Heart left ventricle (tissue), 16 donors: ENCODE measurements around the gene BBOX1. TPM values are rescaled to one million over a fixed set of nuclear protein-coding genes. Genes with fewer than 3 reads are reported as not detected.
"Not testable (repeated sequence)": the region's sequence is repeated elsewhere in the genome, so short reads cannot be mapped to it uniquely, and the experiment has no call there.

ENCODE experiments used
- ATAC-seq, 4 donors: fragments of 200-7000 bp; cut with Tn5 transposase; one replicate each; pipeline ENCODE4 v1.9.1; 2020 to 2022; ENCODE audit warnings: moderate library complexity in 4 of 4, mild to moderate bottlenecking in 3 of 4, moderate number of reproducible peaks in 1 of 4
- DNase-seq, 5 donors: peaks; one replicate each; pipeline ENCODE4 v3.0.0-alpha.2; 2020
- H3K27ac ChIP-seq, 12 donors: fragments of 200-600 bp; sonication (generic) in 4 of 12; one replicate each; pipeline versions ENCODE4 v1.5.0 to v1.8.0; 2016 to 2022; ENCODE audit warnings: mild to moderate bottlenecking in 2 of 12
- H3K27me3 ChIP-seq, 9 donors: fragments of 200-600 bp; sonication (generic) in 2 of 9; one replicate each; pipeline versions ENCODE4 v1.5.1 to v1.8.0; 2016 to 2022; ENCODE audit warnings: mild to moderate bottlenecking in 3 of 9
- H3K36me3 ChIP-seq, 9 donors: fragments of 200-600 bp; sonication (generic) in 2 of 9; one replicate each; pipeline versions ENCODE4 v1.5.0 to v1.8.0; 2018 to 2022; ENCODE audit warnings: mild to moderate bottlenecking in 2 of 9
- H3K4me1 ChIP-seq, 12 donors: fragments of 200-600 bp; sonication (generic) in 4 of 12; one replicate each; pipeline versions ENCODE4 v1.5.0 to v1.8.0; 2016 to 2022; ENCODE audit warnings: mild to moderate bottlenecking in 3 of 12
- H3K4me3 ChIP-seq, 12 donors: fragments of 200-600 bp; sonication (generic) in 4 of 12; one replicate each; pipeline versions ENCODE4 v1.5.0 to v1.8.0; 2017 to 2022; ENCODE audit warnings: mild to moderate bottlenecking in 9 of 12, moderate library complexity in 4 of 12
- H3K9me3 ChIP-seq, 12 donors: fragments of 200-600 bp; sonication (generic) in 4 of 12; one replicate each; pipeline versions ENCODE4 v1.5.0 to v1.8.0; 2016 to 2022; ENCODE audit warnings: mild to moderate bottlenecking in 1 of 12
- POLR2A ChIP-seq, 2 donors: fragments of 450-650 bp; IDR thresholded peaks; one replicate each; pipeline ENCODE4 v1.6.1; 2017; ENCODE audit warnings: antibody characterized with exemption in 2 of 2, mild to moderate bottlenecking in 2 of 2, moderate library complexity in 2 of 2
- whole genome bisulfite sequencing, 4 donors: extraction: QIAGEN DNeasy Blood & Tissue Kit in 2 of 4; methylation state at CpG; one replicate each; pipeline versions ENCODE4 v1.1.5 to v1.1.7; 2013 to 2018; 5-methylcytosine and 5-hydroxymethylcytosine counted together
- intact Hi-C, 10 donors: fragments of 100-400 bp; cut with DNase I; formaldehyde crosslinking; loops; one replicate each; pipeline versions ENCODE4 v1.11.1 to v1.14.2; 2022
- polyA plus RNA-seq, 2 donors: library from polyadenylated mRNA; stranded (reverse); fragments of 200-250 nt; gene quantifications; one replicate each; pipeline ENCODE4 v1.2.3, GENCODE V29; 2013
- total RNA-seq, 9 donors: library from RNA; depleted of rRNA in 2 of 9; stranded (reverse); fragments of >200 nt in 2 of 9; fragmentation: NEBNext Ultra II Directional in 3 of 9; extraction: Animal tissue kit (Norgen Biotek cat#: 25700) in 3 of 9; gene quantifications; one replicate each; pipeline versions ENCODE4 v1.1.0 to v1.2.4, GENCODE V29; 2016 to 2023
- TF ChIP-seq, protein P1 (sequence below), 12 donors: fragments of 200-600 bp; sonication (generic) in 4 of 12; IDR thresholded peaks; one replicate each; pipeline versions ENCODE4 v1.5.0 to v1.8.0; 2018 to 2022; ENCODE audit warnings: antibody characterized with exemption in 12 of 12, mild to moderate bottlenecking in 5 of 12
- donor health status: ischemic (EF 13 %, LVEDD 7.1; RV severe dilation, severe dysfunction).
- donor health status: healthy with polysubstance abuse.
- donor health status: DM: no; HTN: yes; CAD: no.
- donor health status: DM: no; HTN: no; CAD: no.
- donor health status: ischemic (EF 25% LVEDD 6.9; RV normal size, moderate dysfunction).
- donor health status: ischemic (EF 25% LVEDD 5.7; RV mildly dilated, moderate dysfunction).
- donor health status: healthy.
- donor health status: DM: yes; HTN: yes; CAD: no.
- donor health status: ischemic (EF 35%, LVEDD 5.7; RV mildly dilated, moderate dysfunction).
- donor health status: nonischemic (EF 11% LVEDD 7.7; RV severe dilation, severe dysfunction).
- donor health status: DM: yes; HTN: yes; CAD: no.
- donor health status: PGD.
- donor health status: ischemic (EF 29% LVEDD 5.4; RV normal size, mild dysfunction).
- donor health status: nonischemic (EF 23%, LVEDD 6.1; RV moderate dilation, normal function).

BBOX1 gene
- total and polyA plus RNA-seq, 11 donors: 0.18 TPM; not detected in 10

DNA sequence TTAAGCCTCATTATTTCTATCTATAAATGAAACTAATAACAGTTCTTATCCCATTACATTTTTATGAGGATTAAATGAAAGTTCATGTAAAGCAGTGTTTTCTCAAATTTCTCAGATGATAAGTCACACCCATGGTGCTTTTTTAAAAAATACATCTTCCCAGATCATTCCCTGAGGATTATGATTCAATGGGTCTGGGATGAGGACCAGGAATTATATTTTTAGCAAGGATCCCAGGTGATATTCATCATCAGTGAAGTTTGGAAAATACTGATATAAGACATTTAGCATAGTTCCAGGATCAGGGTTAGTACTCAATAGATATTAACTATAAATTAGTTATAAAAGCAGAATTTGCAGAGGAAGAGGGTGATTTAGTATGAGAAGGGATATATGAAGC lies 89.1 kb downstream of the BBOX1 start:
- intact Hi-C loops: loop anchor here in 1 of 10 donors (10.0 kb wide), 1 partner anchor 375 kb away; no protein-coding TSS in a partner anchor
- Histone ChIP-seq H3K4me1 (no peaks in the 10 kb centered on the region), H3K27me3 (no peaks in the 10 kb centered on the region), H3K36me3 (no peaks in the 10 kb centered on the region), H3K27ac (peak overlapping the region in 1 of 12 donors; percentile 39), H3K4me3 (no peak overlapping the region), H3K9me3 (peaks cover 0 to 5% (median 0%) of the 10 kb centered on the region in 12 donors)
- TF ChIP-seq POLR2A (IDR thresholded peaks at IDR 0.05): no peak
- TF ChIP-seq, protein P1, sequence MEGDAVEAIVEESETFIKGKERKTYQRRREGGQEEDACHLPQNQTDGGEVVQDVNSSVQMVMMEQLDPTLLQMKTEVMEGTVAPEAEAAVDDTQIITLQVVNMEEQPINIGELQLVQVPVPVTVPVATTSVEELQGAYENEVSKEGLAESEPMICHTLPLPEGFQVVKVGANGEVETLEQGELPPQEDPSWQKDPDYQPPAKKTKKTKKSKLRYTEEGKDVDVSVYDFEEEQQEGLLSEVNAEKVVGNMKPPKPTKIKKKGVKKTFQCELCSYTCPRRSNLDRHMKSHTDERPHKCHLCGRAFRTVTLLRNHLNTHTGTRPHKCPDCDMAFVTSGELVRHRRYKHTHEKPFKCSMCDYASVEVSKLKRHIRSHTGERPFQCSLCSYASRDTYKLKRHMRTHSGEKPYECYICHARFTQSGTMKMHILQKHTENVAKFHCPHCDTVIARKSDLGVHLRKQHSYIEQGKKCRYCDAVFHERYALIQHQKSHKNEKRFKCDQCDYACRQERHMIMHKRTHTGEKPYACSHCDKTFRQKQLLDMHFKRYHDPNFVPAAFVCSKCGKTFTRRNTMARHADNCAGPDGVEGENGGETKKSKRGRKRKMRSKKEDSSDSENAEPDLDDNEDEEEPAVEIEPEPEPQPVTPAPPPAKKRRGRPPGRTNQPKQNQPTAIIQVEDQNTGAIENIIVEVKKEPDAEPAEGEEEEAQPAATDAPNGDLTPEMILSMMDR (IDR thresholded peaks at IDR 0.05): no peak
- DNase-seq (no peak), ATAC-seq (no peak)

DNA sequence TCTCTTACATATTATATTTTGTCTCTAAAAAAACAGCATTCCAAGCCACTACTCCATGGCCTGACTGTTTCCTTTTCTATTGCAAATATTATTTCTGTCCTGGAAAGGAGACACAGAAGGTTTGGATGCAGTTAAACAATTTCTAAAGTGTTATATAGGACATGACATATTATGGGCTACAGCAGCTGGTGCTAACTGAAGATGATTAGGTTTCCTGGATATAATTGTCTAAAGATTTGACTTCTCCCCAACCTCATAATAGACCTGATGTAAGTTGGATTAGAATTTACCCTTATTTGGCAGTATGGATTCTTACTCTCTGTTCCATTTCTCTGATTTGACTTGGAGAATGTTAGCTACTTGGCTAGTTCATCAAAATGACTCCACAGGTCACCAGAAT lies 90.2 kb downstream of the BBOX1 start:
- TF ChIP-seq POLR2A (IDR thresholded peaks at IDR 0.05): no peak
- TF ChIP-seq, protein P1 (IDR thresholded peaks at IDR 0.05): no peak
- H3K27ac ChIP-seq: no peak overlapping the region
- H3K9me3 ChIP-seq: peaks cover 0 to 16% (median 5%) of the 10 kb centered on the region in 12 donors
- ATAC-seq: no peak
- no peak overlapping the region for H3K4me3 ChIP-seq
- DNase-seq: no peak
- H3K36me3 ChIP-seq: no peaks in the 10 kb centered on the region
- intact Hi-C loops: no loop called here
- no peaks in the 10 kb centered on the region for H3K27me3 ChIP-seq
- no peaks in the 10 kb centered on the region for H3K4me1 ChIP-seq

DNA sequence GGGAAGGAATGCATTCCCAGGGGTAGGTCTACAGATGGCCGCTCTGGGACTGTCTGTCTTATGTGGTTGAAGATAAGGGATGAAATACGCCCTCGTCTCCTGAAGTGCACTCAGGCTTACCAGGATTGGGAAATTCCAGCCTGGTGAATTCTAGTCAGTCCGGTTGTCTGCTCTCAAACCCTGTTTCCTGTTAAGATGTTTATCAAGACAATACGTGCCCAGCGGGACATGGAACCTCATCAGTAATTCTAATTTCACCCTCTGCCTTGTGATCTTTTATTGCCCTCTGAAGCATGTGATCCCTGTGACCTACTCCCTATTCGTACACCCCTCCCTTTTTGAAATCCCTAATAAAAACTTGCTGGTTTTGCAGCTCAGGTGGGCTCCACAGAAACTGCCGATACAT lies 95.3 kb downstream of the BBOX1 start:
- ATAC-seq, H3K27me3 ChIP-seq, DNase-seq, intact Hi-C loops, H3K36me3 ChIP-seq, H3K4me3 ChIP-seq, H3K4me1 ChIP-seq, H3K27ac ChIP-seq: not testable (repeated sequence)
- WGBS, 4 donors: 72 to 86% (median 81%) methylated on average over 8 of the region's 8 CpGs
- H3K9me3 ChIP-seq: peaks cover 0 to 23% (median 10%) of the 10 kb centered on the region in 12 donors

DNA sequence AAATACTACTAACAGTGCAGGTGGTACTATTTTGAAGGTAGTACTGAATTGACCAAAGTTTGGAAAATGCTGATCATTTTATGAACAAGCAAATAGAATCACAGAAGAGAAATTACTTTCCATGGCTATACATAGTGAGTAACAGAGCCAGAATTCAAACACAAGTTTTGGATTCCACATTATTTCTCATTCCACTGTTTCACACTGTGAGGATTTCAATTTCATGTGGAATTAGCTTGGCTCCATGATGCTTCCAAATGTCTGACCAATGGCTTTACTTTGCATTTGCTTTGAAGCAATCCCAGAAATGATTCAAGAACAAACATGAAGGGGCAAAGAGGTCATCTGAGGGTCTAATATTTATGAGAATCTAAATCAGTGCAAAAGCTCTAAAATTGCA lies 98.1 kb downstream of the BBOX1 start:
- H3K9me3 ChIP-seq: peaks cover 0 to 42% (median 14%) of the 10 kb centered on the region in 12 donors
- no peak for DNase-seq
- no peaks in the 10 kb centered on the region for H3K36me3 ChIP-seq
- no peaks in the 10 kb centered on the region for H3K4me1 ChIP-seq
- intact Hi-C loops: no loop called here
- no peaks in the 10 kb centered on the region for H3K27me3 ChIP-seq
- H3K27ac ChIP-seq: no peak overlapping the region
- TF ChIP-seq, protein P1 (IDR thresholded peaks at IDR 0.05): no peak
- TF ChIP-seq POLR2A (IDR thresholded peaks at IDR 0.05): no peak
- ATAC-seq: no peak
- H3K4me3 ChIP-seq: no peak overlapping the region

DNA sequence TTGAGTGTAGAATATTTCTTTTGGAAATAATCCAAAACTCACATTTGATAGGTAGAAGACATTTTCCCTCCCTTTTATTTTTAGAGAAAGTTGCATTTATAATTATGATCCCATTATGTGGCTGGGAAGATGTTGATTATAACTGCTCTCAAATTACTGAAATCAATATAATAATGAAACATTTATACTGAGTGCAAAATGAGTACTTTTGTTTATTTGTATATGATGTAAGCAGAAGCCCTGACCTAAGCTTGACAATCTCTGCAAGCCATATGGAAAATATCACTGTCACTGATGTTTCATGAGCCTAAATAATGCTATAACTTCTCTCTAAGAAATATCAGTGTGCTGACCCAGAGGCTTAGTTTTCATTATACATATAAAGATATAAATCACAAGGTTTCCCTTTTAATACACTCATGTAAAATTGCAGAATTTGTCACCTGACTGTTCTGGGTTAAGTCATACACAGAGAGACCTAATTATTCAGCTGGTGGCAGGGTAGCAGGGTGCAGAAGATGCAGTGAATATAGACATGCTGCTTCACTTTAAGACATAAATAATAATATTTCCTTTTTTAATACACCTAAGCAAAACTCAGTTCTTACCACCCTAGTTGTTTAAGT lies 99.2 kb downstream of the BBOX1 start:
- intact Hi-C loops: no loop called here
- Histone ChIP-seq H3K4me1 (no peaks in the 10 kb centered on the region), H3K27ac (no peak overlapping the region), H3K36me3 (no peaks in the 10 kb centered on the region), H3K27me3 (no peaks in the 10 kb centered on the region), H3K4me3 (no peak overlapping the region), H3K9me3 (peaks cover 0 to 36% (median 12%) of the 10 kb centered on the region in 12 donors)
- TF ChIP-seq POLR2A (IDR thresholded peaks at IDR 0.05): no peak
- TF ChIP-seq, protein P1 (IDR thresholded peaks at IDR 0.05): no peak
- ATAC-seq: no peak
- no peak for DNase-seq
